OCI-LY1 (cell line): ENCODE data around the gene BBOF1.
"Not testable (repeated sequence)": the region's sequence is repeated elsewhere in the genome, so short reads cannot be mapped to it uniquely, and the experiment has no call there.

Experiments used
- CTCF ChIP-seq: fragments of 200-600 bp; sonication (generic), shearing (Covaris generic); IDR thresholded peaks from 2 replicates; pipeline ENCODE4 v1.5.1; 2017; ENCODE audit warnings: mild to moderate bottlenecking, antibody characterized with exemption, low read length, moderate library complexity, mixed read lengths
- EZH2 ChIP-seq: fragments of 200-600 bp; sonication (generic), shearing (Covaris generic); IDR thresholded peaks from 2 replicates; pipeline ENCODE4 v1.8.0; 2017; ENCODE audit warnings: borderline replicate concordance, mixed run types, mild to moderate bottlenecking, antibody characterized with exemption, low read length, moderate library complexity, mixed read lengths

GRCh38 chr14:73988656-73989055 lies 30.5 kb upstream of the BBOF1 start:
- TF ChIP-seq CTCF, EZH2: not testable (repeated sequence)
